ENCODE results near the gene DGKB.
A peak's percentile ranks its signal among the peaks of the same experiment; 100 is the strongest.

DGKB gene

GRCh38 chr7:14666913-14667312 is 235.6 kb downstream of the DGKB start:
- CTCF ChIA-PET: no interaction called here

GRCh38 chr7:14666304-14666703 is 236.2 kb downstream of the DGKB start:
- no peak for TF ChIP-seq CTCF (IDR thresholded peaks at IDR 0.05; ENCODE audit: control extremely low read depth, extremely low read depth, low read depth, missing control alignments)
- POLR2A ChIA-PET: no interaction called here
- DNase-seq (ENCODE audit: extremely low spot score): no peak
- CTCF ChIA-PET: interaction anchor here (1.6 kb wide), 1 partner anchor 25 kb away, joined by 5 read pairs; no protein-coding TSS in a partner anchor

More at GRCh38 chr7:14666913-14667312, 235.6 kb downstream of the DGKB start:
- TF ChIP-seq CTCF (IDR thresholded peaks at IDR 0.05; ENCODE audit: control extremely low read depth, extremely low read depth, low read depth, missing control alignments): no peak
- POLR2A ChIA-PET: no interaction called here
- no peak for DNase-seq (ENCODE audit: extremely low spot score)

- DNase-seq (ENCODE audit: extremely low spot score): no peak
- POLR2A ChIA-PET: no interaction called here
- TF ChIP-seq CTCF (IDR thresholded peaks at IDR 0.05; ENCODE audit: control extremely low read depth, extremely low read depth, low read depth, missing control alignments): no peak
- CTCF ChIA-PET: no interaction called here
These were observed 262.8 kb downstream of the DGKB start for GRCh38 chr7:14639801-14640200.

DNA sequence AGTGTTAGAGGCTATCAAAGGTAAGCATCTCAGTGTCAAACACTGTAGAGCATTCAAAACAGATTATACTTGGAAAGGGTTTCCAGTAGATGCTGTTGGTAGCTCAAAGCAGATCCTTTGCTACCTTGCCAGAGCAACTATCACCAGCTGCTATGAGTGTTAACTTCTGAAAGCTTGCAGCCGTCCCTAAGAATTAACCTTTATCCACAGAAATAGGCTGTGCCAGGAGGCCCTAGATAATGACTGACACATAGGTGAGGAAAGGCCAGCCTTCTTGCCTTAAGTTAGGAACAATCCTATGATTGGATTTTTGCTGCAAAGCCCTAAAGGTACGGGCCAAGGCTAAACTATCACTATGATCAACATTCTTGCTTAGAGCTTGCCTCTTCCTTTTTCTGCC is 263.2 kb downstream of the DGKB start:
- no peak for TF ChIP-seq CTCF (IDR thresholded peaks at IDR 0.05; ENCODE audit: control extremely low read depth, extremely low read depth, low read depth, missing control alignments)
- ChIA-PET CTCF (no interaction called here), POLR2A (no interaction called here)
- DNase-seq (ENCODE audit: extremely low spot score): no peak

GRCh38 chr7:14637968-14638367 is 264.6 kb downstream of the DGKB start:
- ChIA-PET POLR2A (no interaction called here), CTCF (interaction anchor here (1.0 kb wide), 1 partner anchor 11 kb away, joined by 3 read pairs; no protein-coding TSS in a partner anchor)
- DNase-seq (ENCODE audit: extremely low spot score): no peak
- TF ChIP-seq CTCF (IDR thresholded peaks at IDR 0.05; ENCODE audit: control extremely low read depth, extremely low read depth, low read depth, missing control alignments): no peak

DNA sequence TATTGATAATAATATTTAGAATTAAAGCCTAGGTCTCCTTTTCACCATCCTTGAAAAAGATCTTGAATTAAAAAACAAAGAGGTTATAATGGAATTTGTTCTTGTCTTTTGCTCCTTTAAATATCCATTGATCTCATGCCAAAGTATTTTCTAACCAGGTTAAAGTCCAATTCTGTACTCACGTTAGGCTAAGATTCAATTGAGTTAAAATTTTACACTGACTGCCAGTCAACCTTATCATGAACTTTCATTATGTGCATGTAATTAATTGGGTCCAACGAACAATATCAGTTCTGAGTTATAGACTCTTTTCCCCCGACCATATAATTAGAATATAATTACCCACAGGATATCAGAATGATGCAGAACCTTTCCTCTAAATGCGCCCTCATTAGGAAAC is 266.6 kb downstream of the DGKB start:
- no peak for TF ChIP-seq CTCF (IDR thresholded peaks at IDR 0.05; ENCODE audit: control extremely low read depth, extremely low read depth, low read depth, missing control alignments)
- ChIA-PET CTCF (no interaction called here), POLR2A (no interaction called here)
- DNase-seq (ENCODE audit: extremely low spot score): no peak

GRCh38 chr7:14630048-14630447 is 272.5 kb downstream of the DGKB start:
- POLR2A ChIA-PET: no interaction called here
- CTCF ChIA-PET: no interaction called here
- no peak for TF ChIP-seq CTCF (IDR thresholded peaks at IDR 0.05; ENCODE audit: control extremely low read depth, extremely low read depth, low read depth, missing control alignments)
- peak; percentile 8 for DNase-seq (ENCODE audit: extremely low spot score)

Measured in GM10248 (cell line).